ENCODE results near the gene CMSS1.

The CMSS1 gene

DNA sequence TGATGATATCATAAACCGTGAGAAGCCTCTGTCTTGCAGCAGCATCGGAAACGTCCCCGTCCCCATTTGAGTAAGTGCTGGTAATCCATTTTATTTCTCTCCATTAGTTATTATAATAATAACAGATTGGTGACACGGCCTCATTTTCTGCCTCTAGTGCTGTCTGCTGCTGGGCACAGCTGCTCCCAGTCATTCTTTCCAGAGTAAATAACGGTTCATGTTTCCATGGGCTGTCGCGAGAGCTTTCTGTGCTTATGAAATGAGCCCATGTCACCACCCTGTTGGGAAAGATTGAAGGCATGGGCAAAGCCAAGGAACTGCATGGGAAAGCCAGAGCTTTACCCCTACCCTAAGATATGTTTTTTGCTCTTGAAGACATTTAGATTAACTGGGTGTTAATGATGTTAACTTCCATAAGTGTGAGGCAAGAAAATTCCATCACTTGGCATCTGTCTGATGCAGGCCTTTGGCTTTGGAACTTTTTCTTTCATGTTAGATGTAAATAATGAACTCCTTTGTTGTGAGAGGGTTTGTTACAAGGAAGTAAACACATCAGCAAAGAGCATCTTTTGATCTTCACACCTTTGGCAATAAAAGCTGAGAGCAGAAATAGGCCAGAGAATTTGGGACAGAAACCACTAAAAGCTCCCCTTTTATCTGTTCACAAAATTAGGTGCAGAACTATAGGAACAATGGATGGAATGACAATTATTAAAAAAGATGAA lies 154.9 kb downstream of the CMSS1 start:
- no peak overlapping the region for H3K27ac ChIP-seq
- DNase-seq (ENCODE audit: low read depth, low spot score), result no peak

GRCh38 chr3:99974989-99975388 lies 157.3 kb downstream of the CMSS1 start:
- no peak overlapping the region for H3K27ac ChIP-seq
- no peak for DNase-seq (ENCODE audit: low read depth, low spot score)

DNA sequence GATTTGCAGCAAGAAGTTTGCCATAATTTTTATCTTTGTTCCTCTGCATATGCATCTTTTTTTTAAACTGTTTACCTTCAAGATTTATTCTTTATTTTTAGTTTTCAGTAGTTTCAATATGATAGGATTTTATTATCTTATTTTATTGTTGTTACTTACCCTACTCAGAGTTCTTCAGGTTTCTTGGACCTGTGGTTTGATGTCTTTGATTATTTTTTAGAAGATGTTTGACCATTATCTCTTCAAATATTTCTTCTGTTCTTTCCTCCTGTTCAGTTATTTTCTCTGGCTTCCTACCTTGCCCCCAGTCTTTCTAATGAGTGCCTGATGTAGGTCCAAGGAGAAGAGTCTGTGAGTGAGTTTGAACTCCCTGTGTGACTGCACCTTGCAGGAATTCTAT lies 158.9 kb downstream of the CMSS1 start:
- H3K27ac ChIP-seq, result no peak overlapping the region

DNA sequence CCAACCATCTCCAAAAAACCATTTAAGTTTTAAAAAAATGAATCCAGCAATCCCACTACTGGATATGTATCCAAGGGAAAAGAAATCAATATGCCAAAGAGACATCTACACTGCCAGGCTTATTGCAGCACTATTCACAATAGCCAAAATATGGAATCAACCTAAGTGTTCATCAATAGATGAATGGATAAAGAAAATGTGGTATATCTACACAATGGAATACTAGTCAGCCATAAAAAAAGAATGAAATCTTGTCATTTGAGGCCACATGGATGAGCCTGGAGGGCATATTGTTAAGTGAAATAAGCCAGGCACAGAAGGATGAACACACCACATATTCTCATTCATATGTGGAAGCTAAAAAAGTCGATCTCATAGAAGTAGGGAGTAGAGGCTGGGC lies 160.6 kb downstream of the CMSS1 start:
- H3K27ac ChIP-seq, result no peak overlapping the region
- no peak for DNase-seq (ENCODE audit: low read depth, low spot score)

More for the DNA sequence above, 158.9 kb downstream of the CMSS1 start:
- no peak for DNase-seq (ENCODE audit: low read depth, low spot score)

- no peak for DNase-seq (ENCODE audit: low read depth, low spot score)
- no peak overlapping the region for H3K27ac ChIP-seq
Observed at GRCh38 chr3:99980606-99981005, 162.9 kb downstream of the CMSS1 start.

DNA sequence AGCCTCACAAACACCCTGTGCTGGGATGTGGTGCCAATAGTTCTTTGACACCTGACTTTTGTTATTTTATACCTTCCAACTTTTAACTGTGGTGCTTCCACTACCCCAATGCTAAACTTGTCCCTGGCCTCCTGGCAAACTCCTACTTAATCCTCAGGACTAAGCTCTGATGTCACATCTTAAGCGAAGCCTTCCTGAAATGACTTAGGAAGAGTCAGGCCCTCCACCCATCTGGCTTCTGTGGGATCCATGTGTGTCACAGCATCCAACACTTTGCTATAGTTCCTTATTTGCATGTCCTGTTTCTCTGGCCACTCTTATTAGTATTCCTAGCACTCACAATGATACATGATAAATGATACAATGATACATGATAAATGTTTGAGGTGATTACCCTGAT lies 163.5 kb downstream of the CMSS1 start:
- no peak overlapping the region for H3K27ac ChIP-seq
- DNase-seq (ENCODE audit: low read depth, low spot score), result no peak

GRCh38 chr3:99982650-99983049 lies 165.0 kb downstream of the CMSS1 start:
- no peak for DNase-seq (ENCODE audit: low read depth, low spot score)
- H3K27ac ChIP-seq, result no peak overlapping the region

DNA sequence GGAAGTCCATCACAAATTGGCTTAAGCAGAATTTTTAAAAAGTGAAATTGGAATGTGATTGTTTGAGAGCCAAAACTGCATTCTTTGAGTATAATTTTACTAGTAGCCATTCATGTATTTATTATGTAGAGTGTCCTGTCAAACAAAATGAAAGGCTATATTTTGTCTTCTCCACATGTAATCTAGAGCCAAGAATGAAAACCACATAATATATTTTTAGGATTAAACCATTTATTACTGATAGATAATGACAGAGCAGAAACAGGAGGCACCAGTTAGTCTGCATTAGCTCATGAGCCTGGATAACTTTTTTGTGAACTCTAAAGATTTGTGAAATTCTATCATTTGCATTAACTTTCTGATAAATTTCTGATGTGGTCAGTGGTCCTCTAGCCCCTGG lies 166.5 kb downstream of the CMSS1 start:
- DNase-seq (ENCODE audit: low read depth, low spot score), result no peak
- no peak overlapping the region for H3K27ac ChIP-seq

- DNase-seq (ENCODE audit: low read depth, low spot score), result no peak
- no peak overlapping the region for H3K27ac ChIP-seq
Observed at GRCh38 chr3:99984668-99985067, 167.0 kb downstream of the CMSS1 start.

- no peak overlapping the region for H3K27ac ChIP-seq
- DNase-seq (ENCODE audit: low read depth, low spot score), result no peak
Observed at GRCh38 chr3:99990179-99990578, 172.5 kb downstream of the CMSS1 start.

GRCh38 chr3:99997293-99997692 lies 179.6 kb downstream of the CMSS1 start:
- H3K27ac ChIP-seq, result no peak overlapping the region
- no peak for DNase-seq (ENCODE audit: low read depth, low spot score)

GRCh38 chr3:99999536-99999935 lies 181.9 kb downstream of the CMSS1 start:
- no peak for DNase-seq (ENCODE audit: low read depth, low spot score)
- no peak overlapping the region for H3K27ac ChIP-seq

DNA sequence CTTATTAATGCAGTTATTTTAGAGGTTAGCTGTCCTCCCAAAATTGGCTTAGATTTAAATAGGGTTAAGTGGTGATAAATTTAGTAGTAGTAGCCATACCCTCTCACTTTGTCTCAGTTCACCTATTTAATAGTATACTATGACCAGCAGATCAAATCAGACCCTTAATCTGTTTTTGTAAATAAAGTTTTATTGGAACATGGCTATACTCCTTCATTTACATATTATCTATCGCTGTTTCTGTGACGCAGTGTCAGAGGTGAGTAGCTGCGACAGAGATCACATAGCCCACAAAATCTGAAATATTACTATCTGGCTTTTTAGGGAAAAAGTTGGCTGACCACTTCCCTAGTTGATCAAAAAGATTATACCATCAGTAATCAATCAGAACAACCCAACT lies 183.4 kb downstream of the CMSS1 start:
- no peak for DNase-seq (ENCODE audit: low read depth, low spot score)

DNA sequence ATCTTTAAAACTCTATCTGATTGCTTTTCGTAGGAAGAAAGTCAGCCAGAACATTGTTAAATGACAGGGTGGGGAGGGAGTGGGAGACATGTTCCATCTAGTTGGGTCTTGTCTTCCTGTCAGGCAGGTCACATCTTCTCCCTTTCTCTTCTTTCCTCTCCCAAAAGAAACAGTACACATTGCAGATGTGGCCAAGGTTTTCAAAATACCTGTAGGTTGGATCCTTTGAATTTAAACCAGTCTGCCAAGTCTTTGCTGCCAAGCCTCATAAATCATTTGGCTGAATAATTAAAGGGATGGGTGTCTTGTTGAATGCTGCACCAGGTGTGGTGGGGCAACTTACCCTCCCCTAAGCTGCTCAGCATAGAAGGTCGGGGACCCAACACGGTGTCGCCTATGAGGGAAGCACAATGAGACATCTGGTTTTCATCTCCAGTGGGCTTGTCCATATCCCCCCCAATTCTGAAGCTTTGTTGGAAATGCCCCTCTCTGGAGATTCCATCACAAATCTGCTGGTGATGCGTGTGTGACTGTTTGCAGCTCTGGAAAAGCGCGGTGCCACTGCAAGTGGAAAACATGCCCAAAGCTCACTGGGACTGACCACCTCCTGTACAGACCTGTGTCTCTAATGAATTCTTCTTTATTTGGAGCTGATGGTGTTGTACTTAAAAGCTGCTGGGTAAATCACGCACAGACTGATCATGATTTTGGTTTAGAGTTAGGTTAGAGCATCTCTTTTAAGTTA lies 184.0 kb downstream of the CMSS1 start:
- H3K27ac ChIP-seq, result peak overlapping the region; percentile 93
- DNase-seq (ENCODE audit: low read depth, low spot score), result peak; percentile 95

More for the DNA sequence above, 183.4 kb downstream of the CMSS1 start:
- H3K27ac ChIP-seq, result peak overlapping the region; percentile 93

GRCh38 chr3:100002599-100003350 lies 185.1 kb downstream of the CMSS1 start:
- peak; percentile 99 for DNase-seq (ENCODE audit: low read depth, low spot score)
- H3K27ac ChIP-seq, result peak overlapping the region; percentile 93

GRCh38 chr3:100003609-100004503 lies 186.2 kb downstream of the CMSS1 start:
- peak overlapping the region; percentile 93 for H3K27ac ChIP-seq
- DNase-seq (ENCODE audit: low read depth, low spot score), result no peak

- no peak overlapping the region for H3K27ac ChIP-seq
- DNase-seq (ENCODE audit: low read depth, low spot score), result no peak
Observed at GRCh38 chr3:100004931-100005330, 187.3 kb downstream of the CMSS1 start.

GRCh38 chr3:100005665-100006393 lies 188.2 kb downstream of the CMSS1 start:
- no peak overlapping the region for H3K27ac ChIP-seq

DNA sequence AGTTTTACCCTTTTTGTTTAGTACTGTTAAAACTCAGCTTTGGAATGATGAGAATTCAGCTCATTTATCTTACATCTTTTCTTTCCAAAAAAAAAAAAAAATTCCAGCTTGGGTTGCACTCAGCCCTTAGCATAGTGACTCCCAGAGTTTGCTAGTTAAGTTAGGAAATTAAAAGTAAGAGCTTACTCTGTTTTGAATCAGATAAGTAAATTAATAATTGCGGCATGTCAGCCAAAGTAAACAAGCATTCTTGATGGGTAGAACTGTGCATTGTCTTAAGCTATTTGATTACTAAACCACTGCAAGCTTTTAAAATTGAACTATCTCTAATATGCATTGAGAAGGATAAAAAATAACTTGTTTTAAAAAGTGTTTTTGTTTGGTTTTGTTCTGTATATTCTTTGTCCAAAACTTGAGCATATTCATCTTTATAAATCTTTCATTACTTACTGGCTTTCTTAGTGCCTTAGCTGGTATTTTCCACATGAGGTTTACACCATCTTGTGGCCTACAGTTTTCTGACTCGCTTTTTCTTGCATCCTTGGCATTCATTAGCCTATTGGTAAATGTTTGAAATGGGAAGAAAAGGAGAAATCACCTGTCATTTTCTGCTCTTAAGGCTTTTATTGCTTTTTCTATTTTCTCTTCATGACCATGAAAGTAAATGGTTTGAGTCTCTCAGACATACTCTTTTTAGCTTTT lies 189.1 kb downstream of the CMSS1 start:
- no peak for DNase-seq (ENCODE audit: low read depth, low spot score)
- no peak overlapping the region for H3K27ac ChIP-seq

More at GRCh38 chr3:100005665-100006393, 188.2 kb downstream of the CMSS1 start:
- DNase-seq (ENCODE audit: low read depth, low spot score), result no peak

Data from epithelial cell of prostate (primary cell).